OCI-LY7 (cell line): Measurements from ENCODE around the gene UBQLNL.

Source experiments
- EZH2phosphoT487 ChIP-seq: fragments of 200-600 bp; sonication (generic); IDR thresholded peaks from 2 replicates; pipeline ENCODE4 v1.6.1; 2018; ENCODE audit warnings: low read depth, borderline replicate concordance, mild to moderate bottlenecking, mixed run types, antibody characterized with exemption, low read length, moderate library complexity, mixed read lengths
- TF ChIP-seq, protein P1 (sequence below): fragments of 200-600 bp; sonication (generic); conservative IDR thresholded peaks from 2 replicates; pipeline ENCODE4 v1.5.1; 2014; ENCODE audit warnings: mild to moderate bottlenecking, antibody characterized with exemption, low read length, moderate library complexity, mixed read lengths

DNA sequence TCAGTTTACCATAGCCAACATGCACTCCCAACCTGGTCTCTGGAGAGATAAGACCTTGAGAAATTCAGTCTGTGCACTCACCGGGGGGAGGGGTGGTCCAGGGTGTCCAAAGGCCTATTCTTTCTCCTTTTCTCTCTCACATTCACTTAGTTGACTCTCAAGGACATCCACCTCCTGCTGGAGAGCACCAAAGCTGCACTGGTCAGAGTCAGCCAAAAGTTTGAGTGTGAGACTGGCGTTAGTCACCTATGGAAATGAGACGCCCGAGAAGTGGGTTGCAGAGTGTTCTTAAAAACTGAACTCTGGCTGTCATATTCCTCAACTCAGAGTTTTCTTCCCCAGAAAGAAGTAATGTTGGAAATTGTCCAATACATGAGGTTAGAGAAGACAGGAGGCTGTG is 5.0 kb upstream of the UBQLNL start:
- TF ChIP-seq, protein P1, sequence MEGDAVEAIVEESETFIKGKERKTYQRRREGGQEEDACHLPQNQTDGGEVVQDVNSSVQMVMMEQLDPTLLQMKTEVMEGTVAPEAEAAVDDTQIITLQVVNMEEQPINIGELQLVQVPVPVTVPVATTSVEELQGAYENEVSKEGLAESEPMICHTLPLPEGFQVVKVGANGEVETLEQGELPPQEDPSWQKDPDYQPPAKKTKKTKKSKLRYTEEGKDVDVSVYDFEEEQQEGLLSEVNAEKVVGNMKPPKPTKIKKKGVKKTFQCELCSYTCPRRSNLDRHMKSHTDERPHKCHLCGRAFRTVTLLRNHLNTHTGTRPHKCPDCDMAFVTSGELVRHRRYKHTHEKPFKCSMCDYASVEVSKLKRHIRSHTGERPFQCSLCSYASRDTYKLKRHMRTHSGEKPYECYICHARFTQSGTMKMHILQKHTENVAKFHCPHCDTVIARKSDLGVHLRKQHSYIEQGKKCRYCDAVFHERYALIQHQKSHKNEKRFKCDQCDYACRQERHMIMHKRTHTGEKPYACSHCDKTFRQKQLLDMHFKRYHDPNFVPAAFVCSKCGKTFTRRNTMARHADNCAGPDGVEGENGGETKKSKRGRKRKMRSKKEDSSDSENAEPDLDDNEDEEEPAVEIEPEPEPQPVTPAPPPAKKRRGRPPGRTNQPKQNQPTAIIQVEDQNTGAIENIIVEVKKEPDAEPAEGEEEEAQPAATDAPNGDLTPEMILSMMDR: no peak
- TF ChIP-seq EZH2phosphoT487: no peak
